Stimulated activated memory B cell treated with anti-CD40 and anti-IgM and Interleukin-4, amounts not matched to agents 10 μg/mL and 1 μg/mL and 100 μg/mL, for 72 hours (primary cell): ENCODE measurements around the gene THBS2.
"Not testable (repeated sequence)": the region's sequence is repeated elsewhere in the genome, so short reads cannot be mapped to it uniquely, and the experiment has no call there.

ENCODE experiments used
- ATAC-seq: fragments of 150-1000 bp; cut with Tn5 transposase; 2 replicates; pipeline ENCODE4 v1.10.0; 2021
- H3K27ac Mint-ChIP-seq: one replicate; pipeline ENCODE4 v1.8.0; 2022; ENCODE audit warnings: mild to moderate bottlenecking, mixed read lengths
- H3K27me3 Mint-ChIP-seq: one replicate; pipeline ENCODE4 v1.8.0; 2022; ENCODE audit warnings: mixed read lengths
- H3K36me3 Mint-ChIP-seq: one replicate; pipeline ENCODE4 v1.8.0; 2022; ENCODE audit warnings: mixed read lengths
- H3K4me1 Mint-ChIP-seq: one replicate; pipeline ENCODE4 v1.8.0; 2022; ENCODE audit warnings: mixed read lengths
- H3K4me3 Mint-ChIP-seq: one replicate; pipeline ENCODE4 v1.8.0; 2022; ENCODE audit warnings: mild to moderate bottlenecking, moderate library complexity, mixed read lengths
- H3K9me3 Mint-ChIP-seq: one replicate; pipeline ENCODE4 v1.8.0; 2022; ENCODE audit warnings: mixed read lengths

The THBS2 gene

DNA sequence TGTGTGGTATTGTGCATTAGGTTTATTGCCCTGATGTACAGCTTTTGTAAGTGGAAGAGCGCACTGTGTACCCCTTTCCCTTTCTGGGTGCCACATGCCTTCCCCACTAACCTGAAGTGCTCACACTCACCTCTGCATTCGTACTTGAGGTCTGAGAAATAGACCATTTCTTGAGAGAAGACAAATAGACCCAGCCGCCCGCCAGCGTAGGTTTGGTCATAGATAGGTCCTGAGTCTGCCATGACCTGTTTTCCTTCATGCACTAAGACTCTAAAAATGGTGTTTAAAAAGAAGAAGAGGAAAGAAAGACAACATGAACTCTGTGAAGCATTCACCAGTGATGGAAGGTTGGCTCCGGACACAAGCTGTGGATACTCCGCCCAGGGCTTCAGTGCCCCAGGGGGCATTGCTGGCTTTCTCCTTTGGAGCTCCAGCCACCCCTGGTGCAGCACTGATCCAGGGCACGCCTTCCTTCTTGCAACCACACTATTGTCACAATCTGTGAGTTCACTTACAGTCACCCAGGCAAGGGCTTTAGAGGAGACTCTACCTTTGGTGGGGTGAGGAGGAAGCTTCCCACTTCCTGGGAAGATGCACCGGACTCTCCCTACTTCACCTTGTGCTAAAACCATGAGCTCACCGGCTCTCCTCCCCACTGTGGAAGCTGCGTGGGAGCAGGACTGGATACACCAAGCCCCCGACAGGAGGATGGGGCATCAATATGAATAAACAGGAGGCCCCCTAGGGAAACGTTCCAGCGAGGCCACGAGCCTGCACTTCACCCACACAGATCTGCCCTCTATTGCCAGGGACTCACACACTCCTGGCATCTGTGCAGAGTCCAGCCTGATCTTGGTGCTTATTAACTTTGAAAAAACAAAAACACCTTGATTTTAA lies 33.3 kb downstream of the THBS2 start:
- Mint-ChIP-seq H3K9me3 (peaks cover 15% of the 10 kb centered on the region), H3K36me3 (peaks cover 14% of the 10 kb centered on the region), H3K4me1 (peaks cover under 1% of the 10 kb centered on the region), H3K4me3 (no peak overlapping the region), H3K27me3 (peaks cover 12% of the 10 kb centered on the region), H3K27ac (no peak overlapping the region)
- ATAC-seq = no peak

DNA sequence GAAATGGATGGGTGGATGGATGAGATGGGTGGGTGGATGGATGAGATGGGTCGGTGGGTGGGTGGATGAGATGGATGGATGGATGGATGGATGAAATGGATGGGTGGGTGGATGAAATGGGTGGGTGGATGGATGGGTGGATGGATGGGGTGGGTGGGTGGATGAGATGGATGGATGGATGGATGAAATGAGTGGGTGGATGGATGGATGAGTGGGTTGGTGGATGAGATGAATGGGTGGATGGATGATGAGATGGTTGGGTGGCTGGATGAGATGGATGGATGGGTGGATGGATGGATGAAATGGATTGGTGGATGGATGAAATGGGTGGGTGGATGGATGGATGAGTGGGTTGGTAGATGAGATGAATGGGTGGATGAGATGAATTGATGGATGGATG lies 35.7 kb downstream of the THBS2 start:
- Mint-ChIP-seq H3K27me3 (no peaks in the 10 kb centered on the region), H3K4me3 (no peak overlapping the region), H3K4me1 (peaks cover 9% of the 10 kb centered on the region), H3K9me3 (peaks cover 15% of the 10 kb centered on the region), H3K27ac (no peak overlapping the region), H3K36me3 (peaks cover 22% of the 10 kb centered on the region)
- ATAC-seq = no peak

DNA sequence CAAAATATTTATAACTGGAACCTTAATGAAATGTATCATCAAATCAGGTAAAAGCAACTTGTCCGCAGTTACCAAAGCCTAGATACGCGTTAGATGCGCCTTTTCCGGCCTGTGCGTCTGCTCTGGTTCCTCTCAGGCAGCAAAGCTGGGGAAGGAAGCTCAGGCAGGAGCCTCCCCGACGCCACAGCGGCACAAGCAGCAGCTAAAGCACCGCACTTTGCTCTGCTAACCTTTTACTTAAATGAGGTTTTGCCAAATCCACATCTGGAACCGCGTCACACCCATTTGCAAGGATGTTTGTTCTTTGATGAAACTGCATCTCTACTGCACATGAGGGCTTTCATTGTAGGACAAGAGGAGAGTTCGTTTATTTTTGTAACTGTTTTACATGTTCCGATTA lies 36.8 kb downstream of the THBS2 start:
- H3K9me3 Mint-ChIP-seq = peaks cover 17% of the 10 kb centered on the region

DNA sequence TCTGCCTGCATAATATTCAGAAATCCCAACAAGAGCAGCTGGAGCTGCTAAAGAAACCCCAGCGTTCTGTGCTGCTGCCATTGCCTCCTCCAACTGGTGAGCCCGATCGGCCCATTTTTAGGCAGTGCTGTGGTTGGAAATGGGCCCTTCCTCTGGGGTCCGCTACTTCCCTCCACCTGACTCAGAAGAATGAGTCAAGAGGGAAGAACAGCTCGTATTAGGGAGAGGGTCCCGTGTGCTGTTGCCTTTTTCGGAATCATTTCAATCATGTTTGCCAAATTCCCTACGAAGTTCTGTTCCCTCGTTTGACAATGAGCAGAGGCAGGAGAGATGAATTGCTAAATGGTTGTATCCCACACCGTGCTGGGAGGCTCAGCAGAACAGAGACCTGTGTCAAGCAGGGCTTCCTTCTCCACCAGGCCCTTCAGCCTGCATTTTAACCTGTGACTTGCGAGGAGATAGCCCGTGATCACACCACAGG lies 38.4 kb downstream of the THBS2 start:
- Mint-ChIP-seq H3K27ac (no peak overlapping the region), H3K4me1 (peaks cover 9% of the 10 kb centered on the region), H3K9me3 (peaks cover 23% of the 10 kb centered on the region), H3K4me3 (no peak overlapping the region), H3K27me3 (no peaks in the 10 kb centered on the region), H3K36me3 (peaks cover 30% of the 10 kb centered on the region)
- ATAC-seq = no peak

More for the DNA sequence above, 36.8 kb downstream of the THBS2 start:
- H3K4me1 Mint-ChIP-seq = peaks cover 9% of the 10 kb centered on the region
- no peaks in the 10 kb centered on the region for H3K27me3 Mint-ChIP-seq
- no peak for ATAC-seq
- peaks cover 26% of the 10 kb centered on the region for H3K36me3 Mint-ChIP-seq
- H3K4me3 Mint-ChIP-seq = no peak overlapping the region
- no peak overlapping the region for H3K27ac Mint-ChIP-seq

DNA sequence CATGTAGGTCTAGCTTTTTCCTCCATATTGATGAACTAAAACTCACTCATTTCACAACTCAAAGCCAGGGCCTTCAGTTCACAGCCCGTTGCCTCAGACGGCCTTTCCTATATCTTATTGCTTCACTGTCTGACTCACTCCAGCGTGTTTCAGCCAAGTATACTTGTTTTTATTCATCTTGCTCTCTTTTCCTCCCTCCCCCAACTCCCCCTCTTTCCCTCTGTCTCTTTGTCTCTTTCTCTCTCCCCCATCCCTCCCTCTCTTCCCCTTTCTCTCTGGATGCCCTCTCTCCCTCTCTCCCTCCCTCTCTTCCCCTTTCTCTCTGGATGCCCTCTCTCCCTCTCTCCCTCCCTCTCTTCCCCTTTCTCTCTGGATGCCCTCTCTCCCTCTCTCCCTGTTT lies 38.9 kb downstream of the THBS2 start:
- peaks cover 23% of the 10 kb centered on the region for H3K9me3 Mint-ChIP-seq
- not testable (repeated sequence) for H3K4me1 Mint-ChIP-seq, H3K27me3 Mint-ChIP-seq, H3K4me3 Mint-ChIP-seq, ATAC-seq, H3K27ac Mint-ChIP-seq
- peaks cover 35% of the 10 kb centered on the region for H3K36me3 Mint-ChIP-seq

DNA sequence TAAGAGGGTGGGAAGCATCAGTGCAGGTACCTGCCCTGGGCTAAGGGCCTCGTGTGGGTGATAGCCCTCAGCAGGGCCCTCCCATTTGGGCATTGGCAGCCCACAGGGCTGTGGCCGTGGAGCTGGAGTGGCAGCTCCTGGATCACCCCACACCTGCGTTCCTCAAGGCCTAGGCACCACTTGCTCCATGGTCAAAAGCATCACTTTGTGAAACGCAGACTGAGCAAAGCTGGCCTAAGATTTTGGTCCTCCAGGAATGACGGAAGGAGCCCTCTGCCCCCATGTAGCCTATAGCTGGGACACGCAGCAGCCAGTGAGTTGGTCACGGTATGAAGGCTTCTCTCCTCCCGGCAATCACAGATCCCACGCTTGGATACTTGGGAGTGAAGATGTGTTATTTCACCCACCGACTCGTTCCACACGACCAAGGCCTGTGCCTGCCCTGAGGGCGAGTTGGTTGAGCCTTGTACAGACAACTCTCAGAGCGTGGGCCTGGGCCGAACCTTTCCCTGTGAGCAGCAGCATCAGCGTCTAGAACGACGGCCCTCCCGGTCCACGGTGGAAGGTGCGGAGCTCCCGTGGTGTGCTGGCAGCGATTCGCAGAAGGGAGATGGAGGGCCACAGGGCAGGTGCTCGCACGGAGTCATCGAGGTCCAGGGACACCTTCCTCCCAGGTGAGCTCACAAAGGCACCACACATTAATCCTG lies 39.7 kb downstream of the THBS2 start:
- Mint-ChIP-seq H3K4me1 (peaks cover 9% of the 10 kb centered on the region), H3K4me3 (no peak overlapping the region), H3K27ac (no peak overlapping the region), H3K9me3 (peaks cover 25% of the 10 kb centered on the region), H3K36me3 (peaks cover 42% of the 10 kb centered on the region), H3K27me3 (no peaks in the 10 kb centered on the region)
- ATAC-seq = peak; percentile 1

DNA sequence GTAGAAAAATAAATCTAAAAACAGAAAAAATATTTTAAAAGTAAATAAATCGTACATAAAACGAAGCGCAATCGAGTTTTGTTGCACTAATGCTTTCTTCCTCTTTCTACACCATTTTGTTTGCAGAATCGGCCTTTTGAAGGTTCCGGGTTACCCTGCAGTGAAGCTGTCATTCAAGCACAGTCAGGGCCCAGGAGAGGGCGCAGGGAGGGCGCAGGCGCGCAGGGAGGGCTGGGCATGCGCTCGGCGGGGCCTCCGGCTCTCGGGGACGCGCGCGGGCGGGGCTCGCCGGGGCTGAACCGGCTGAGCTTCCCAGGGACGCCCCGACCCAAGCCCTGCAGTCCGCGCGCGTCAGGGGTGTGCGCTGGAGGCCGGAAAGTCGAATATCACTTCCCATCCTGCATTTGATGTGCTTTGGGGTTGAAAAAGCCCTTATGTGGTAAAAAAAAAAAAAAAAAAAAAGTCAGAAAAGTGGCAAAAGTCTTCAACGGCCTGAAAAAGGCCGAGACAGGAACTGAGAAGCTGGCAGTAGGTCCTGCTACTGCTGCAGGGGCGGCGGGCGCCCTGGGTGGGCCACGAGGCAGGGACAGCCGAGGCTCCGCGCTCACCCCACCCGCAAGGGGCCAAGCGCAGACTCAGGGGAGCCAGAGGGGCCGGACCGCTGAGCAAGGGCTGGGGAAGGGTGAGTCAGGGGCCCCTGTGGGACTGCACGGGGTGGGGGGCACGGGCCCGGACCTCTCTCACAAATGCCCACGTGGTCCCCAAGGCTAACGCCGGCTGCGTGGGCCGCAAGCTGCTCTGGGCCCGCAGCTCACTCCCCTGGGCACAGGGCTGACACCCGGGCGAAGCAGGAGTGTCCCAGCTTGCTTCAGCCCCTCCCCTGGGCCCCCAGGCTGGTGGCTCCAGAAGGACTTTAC lies 40.5 kb downstream of the THBS2 start:
- H3K27ac Mint-ChIP-seq = peak overlapping the region; percentile 81
- H3K9me3 Mint-ChIP-seq = peaks cover 21% of the 10 kb centered on the region
- no peaks in the 10 kb centered on the region for H3K27me3 Mint-ChIP-seq
- peaks cover 9% of the 10 kb centered on the region for H3K4me1 Mint-ChIP-seq
- H3K4me3 Mint-ChIP-seq = peak overlapping the region; percentile 76
- ATAC-seq = peak; percentile 99
- peaks cover 42% of the 10 kb centered on the region for H3K36me3 Mint-ChIP-seq

DNA sequence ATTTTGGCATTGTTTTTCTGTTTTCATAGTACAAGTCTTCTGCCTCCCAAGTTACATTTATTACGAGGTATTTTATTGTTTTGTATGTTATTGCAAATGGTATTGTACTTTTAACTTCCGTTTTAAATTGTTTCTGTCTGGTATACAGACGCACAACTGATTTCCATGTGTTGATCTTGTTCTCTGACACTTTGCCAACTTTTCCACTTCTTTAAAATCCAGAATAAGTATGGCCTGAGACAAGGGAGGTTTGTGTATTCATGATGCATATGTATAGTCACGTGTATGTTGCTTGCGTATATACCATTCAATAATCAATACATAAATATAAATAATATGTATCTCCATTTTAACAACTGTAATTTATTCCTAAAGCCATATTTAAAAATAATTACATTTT lies 41.2 kb downstream of the THBS2 start:
- H3K36me3 Mint-ChIP-seq = peaks cover 43% of the 10 kb centered on the region
- no peak for ATAC-seq
- H3K27ac Mint-ChIP-seq = peak overlapping the region; percentile 81
- peaks cover 9% of the 10 kb centered on the region for H3K4me1 Mint-ChIP-seq
- peaks cover 24% of the 10 kb centered on the region for H3K9me3 Mint-ChIP-seq
- H3K4me3 Mint-ChIP-seq = no peak overlapping the region
- H3K27me3 Mint-ChIP-seq = no peaks in the 10 kb centered on the region

DNA sequence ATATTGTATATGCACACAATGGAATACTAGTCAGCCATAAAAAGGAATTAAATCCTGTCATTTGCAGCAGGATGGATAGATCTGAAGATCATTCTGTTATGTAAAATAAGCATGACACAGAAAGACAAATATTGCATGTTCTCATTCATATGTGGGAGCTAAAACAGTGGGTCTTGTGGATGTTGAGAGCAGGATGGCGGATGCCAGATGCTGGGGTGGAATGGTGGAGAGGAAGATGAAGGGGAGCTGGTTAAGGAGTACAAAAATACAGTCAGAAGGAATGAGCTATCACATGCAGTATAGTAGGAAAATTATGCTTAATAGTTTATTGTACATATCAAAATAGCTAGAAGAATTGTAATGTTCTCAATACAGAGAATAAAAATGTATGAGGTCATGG lies 41.8 kb downstream of the THBS2 start:
- H3K4me3 Mint-ChIP-seq = no peak overlapping the region
- peaks cover 44% of the 10 kb centered on the region for H3K36me3 Mint-ChIP-seq
- no peak overlapping the region for H3K27ac Mint-ChIP-seq
- H3K4me1 Mint-ChIP-seq = peaks cover 9% of the 10 kb centered on the region
- peaks cover 26% of the 10 kb centered on the region for H3K9me3 Mint-ChIP-seq
- H3K27me3 Mint-ChIP-seq = no peaks in the 10 kb centered on the region
- no peak for ATAC-seq

DNA sequence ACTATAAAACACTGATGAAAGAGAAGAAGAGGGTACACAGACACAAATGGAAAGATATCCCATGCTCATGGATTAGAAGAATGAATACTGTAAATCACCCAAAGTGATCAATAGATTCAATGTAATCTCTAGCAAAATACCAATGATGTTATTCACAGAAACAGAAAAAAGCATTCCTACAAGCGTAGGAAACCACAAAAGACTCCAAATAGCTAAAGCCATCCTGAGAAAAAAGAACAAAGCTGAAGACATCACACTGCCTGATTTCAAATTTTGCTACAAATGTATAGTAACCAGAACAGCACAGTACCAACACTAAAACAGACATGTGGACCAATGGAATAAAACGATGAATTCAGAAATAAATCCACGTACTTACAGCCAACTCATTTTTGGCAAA lies 43.0 kb downstream of the THBS2 start:
- Mint-ChIP-seq H3K27me3 (no peaks in the 10 kb centered on the region), H3K27ac (no peak overlapping the region), H3K4me3 (no peak overlapping the region)

DNA sequence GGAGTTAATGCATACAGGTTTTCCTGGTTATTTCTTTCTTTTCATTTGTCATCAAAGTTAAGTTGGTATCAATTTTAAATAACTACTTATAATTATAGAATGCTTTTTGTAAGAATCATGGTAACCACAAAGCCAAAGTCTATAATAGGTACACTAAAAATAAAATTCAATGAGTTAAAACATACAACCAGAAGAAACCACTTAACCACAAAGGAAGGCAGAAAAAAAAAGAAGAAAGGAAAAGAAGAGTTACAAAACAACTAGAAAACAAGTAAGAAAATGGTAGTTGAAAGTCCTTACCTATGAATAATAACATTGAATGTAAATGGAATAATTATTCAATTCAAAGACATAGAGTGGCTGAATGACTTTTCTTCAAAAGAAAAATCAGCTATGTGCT lies 45.6 kb downstream of the THBS2 start:
- H3K27ac Mint-ChIP-seq = no peak overlapping the region
- no peaks in the 10 kb centered on the region for H3K4me1 Mint-ChIP-seq
- no peak overlapping the region for H3K4me3 Mint-ChIP-seq
- ATAC-seq = no peak
- H3K27me3 Mint-ChIP-seq = no peaks in the 10 kb centered on the region
- peaks cover 39% of the 10 kb centered on the region for H3K36me3 Mint-ChIP-seq
- H3K9me3 Mint-ChIP-seq = peaks cover 29% of the 10 kb centered on the region

More for the DNA sequence above, 43.0 kb downstream of the THBS2 start:
- Mint-ChIP-seq H3K9me3 (peaks cover 29% of the 10 kb centered on the region), H3K36me3 (peaks cover 49% of the 10 kb centered on the region), H3K4me1 (peaks cover 9% of the 10 kb centered on the region)
- ATAC-seq = no peak

DNA sequence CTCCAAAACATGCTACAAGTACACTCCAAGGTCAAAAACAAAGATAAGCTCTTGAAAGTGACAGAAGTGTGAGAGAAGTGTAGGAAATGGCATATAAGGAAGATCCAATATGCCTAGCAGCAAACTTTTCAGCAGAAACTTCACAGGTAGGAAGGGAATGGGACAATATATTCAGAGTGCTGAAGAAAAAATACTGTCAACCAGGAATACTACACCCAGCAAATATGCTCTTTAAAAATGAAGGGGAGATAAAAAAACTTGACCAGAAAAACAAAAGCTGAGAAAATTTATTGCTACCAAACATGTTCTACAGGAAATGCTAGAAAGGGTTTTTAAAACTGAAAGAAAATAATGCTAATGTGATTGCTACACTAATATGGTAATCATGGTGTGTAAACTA lies 46.2 kb downstream of the THBS2 start:
- peaks cover 29% of the 10 kb centered on the region for H3K9me3 Mint-ChIP-seq
- H3K4me1 Mint-ChIP-seq = no peaks in the 10 kb centered on the region
- ATAC-seq = no peak
- peaks cover 39% of the 10 kb centered on the region for H3K36me3 Mint-ChIP-seq
- no peaks in the 10 kb centered on the region for H3K27me3 Mint-ChIP-seq
- no peak overlapping the region for H3K4me3 Mint-ChIP-seq
- no peak overlapping the region for H3K27ac Mint-ChIP-seq

DNA sequence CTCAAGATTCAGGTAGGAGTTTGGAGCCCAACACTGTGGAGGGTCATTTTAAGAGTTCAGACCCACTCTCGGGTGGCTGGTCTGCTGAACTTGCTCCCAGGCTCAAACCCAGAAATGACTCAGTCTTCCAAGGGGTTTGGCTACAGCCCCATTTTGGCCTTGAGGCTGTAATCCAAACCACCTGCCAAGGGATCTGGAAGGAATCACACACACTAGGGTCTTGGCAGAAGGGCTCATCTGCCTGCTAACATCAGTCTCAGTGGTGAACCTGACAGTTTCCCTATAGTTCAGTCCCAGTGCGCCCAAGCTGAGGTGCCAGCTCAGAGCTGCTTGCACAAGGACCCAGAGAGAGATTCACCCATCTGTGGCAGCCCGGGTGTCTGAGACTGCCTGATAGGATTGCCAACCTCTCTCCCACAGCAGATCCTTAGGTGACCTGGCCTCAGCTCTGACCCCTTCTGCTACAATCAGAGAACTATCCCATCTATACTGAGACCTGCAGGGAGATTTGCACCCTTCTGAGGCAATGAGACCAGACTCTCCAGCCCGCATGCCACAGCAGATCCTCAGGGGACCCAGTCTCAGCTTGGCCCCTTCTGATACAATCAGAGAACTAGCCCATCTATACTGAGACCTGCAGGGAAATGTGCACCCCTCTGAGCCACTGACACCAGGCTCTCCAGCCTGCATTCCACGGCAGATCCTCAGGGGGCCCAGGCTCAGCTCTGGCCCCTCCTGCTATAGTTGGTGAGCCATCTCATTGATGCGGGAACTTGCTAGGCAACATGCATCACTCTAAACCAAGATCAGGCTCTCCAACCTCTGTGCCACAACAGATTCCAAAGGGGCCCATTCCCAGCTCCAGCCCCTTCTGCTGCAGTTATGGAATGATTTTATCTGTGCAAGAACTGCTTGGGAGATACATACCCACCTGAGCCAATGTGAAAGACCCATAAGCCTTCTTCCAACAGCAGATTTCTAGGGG lies 48.2 kb downstream of the THBS2 start:
- Mint-ChIP-seq H3K4me3 (no peak overlapping the region), H3K27ac (no peak overlapping the region), H3K36me3 (peaks cover 33% of the 10 kb centered on the region), H3K27me3 (no peaks in the 10 kb centered on the region), H3K4me1 (no peaks in the 10 kb centered on the region), H3K9me3 (peaks cover 24% of the 10 kb centered on the region)
- no peak for ATAC-seq

DNA sequence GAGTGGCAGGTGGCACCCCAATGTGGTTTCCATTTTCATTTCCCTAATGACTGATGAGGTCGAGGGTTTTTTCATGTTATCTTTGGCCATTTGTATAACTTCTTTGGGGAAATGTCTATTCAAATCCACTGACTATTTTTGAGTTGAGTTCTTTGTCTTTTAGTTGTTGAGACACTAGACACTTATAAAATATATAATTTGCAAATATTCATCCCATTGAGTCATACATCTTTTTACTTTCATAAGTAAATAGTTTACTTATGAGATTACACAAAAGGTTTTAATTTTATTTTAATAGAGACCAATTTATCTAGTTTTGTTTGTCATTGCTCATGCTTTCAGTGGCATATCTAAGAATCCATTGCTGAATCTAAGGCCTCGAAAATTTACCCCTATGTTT lies 49.5 kb downstream of the THBS2 start:
- H3K36me3 Mint-ChIP-seq = peaks cover 20% of the 10 kb centered on the region
- ATAC-seq = no peak
- no peaks in the 10 kb centered on the region for H3K27me3 Mint-ChIP-seq
- no peak overlapping the region for H3K4me3 Mint-ChIP-seq
- no peaks in the 10 kb centered on the region for H3K4me1 Mint-ChIP-seq
- no peak overlapping the region for H3K27ac Mint-ChIP-seq
- H3K9me3 Mint-ChIP-seq = peaks cover 15% of the 10 kb centered on the region
